GM21447 (cell line): ENCODE measurements around the gene MSANTD3.

Experiments used
- ATAC-seq: cut with Tn5 transposase; IDR thresholded peaks from one replicate; pipeline ENCODE4 v1.9.1; 2021; ENCODE audit not compliant: unreplicated experiment

MSANTD3 gene

DNA sequence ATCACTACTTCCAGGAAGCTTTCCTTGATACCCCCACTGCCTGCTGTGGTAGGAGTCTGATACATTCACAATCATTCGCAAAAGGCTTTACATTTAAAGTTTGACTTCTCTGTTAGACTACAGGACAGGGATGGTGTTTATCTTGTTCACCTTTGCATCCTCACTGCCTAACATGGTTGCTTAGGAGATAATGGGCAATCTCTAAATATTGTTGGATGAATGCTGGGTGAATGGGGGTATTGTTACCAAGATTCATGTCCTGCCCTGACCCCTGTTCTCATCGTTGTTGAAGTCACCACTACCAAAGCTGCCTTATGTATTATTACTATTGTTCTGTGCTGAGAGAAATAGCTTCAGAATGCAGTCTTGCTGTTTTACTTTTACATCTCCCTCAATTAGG lies 38.3 kb downstream of the MSANTD3 start:
- no peak for ATAC-seq

GRCh38 chr9:100465761-100466160 lies 38.8 kb downstream of the MSANTD3 start:
- ATAC-seq: no peak

GRCh38 chr9:100466171-100466828 lies 39.4 kb downstream of the MSANTD3 start:
- ATAC-seq: no peak

- no peak for ATAC-seq
These were observed 39.9 kb downstream of the MSANTD3 start for GRCh38 chr9:100466829-100467221.

- ATAC-seq: no peak
These were observed 41.1 kb downstream of the MSANTD3 start for GRCh38 chr9:100468041-100468440.

DNA sequence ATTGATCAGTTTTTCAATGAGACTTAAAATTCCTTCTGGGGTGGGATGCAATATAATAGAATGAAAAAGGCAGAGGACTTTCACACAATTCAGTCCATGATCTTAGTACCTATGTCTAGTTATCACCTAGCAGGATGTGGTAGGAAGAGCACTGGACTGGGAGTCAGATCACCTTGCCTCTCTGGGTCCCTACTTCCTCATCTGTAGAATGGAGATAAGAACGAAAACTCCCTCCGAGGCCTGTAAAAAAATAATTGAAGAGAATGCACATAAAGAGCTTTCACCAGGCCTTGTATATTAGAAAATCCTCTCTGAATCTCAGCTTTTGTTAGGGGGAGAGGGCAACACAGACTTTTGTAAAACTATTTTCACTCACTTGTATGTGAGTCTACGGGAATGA lies 45.3 kb downstream of the MSANTD3 start:
- no peak for ATAC-seq

DNA sequence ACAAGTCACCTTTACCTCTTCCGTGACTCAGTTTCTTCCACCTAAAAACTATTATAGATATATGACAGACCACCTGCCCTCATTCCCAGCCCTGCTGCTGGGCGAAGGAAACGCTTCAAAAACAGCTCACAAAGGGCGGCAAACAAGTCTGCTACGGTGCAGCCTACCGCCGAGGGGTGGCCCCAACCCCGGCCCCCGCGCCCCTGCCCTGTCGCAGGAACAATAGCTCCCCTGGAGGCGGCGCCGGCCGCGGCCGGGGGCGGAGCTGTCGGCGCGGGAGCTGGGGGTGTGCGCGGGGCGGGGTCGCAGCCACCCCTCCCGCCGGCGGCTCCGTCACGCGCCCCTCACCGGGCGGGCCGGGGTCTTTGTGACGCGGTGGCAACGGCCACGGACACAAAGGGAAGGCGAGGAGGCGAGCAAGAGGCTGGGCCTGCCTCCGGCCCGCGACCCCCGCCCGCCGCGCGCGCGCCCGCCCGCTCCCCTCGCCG lies 45.9 kb downstream of the MSANTD3 start, which contains the start of gene TMEFF1:
Gene TMEFF1 (plus strand): TSS at position 362 of the 488 bp plus-strand sequence. CDS start 396 bp downstream, outside the sequence.
- ATAC-seq: peak; percentile 34

DNA sequence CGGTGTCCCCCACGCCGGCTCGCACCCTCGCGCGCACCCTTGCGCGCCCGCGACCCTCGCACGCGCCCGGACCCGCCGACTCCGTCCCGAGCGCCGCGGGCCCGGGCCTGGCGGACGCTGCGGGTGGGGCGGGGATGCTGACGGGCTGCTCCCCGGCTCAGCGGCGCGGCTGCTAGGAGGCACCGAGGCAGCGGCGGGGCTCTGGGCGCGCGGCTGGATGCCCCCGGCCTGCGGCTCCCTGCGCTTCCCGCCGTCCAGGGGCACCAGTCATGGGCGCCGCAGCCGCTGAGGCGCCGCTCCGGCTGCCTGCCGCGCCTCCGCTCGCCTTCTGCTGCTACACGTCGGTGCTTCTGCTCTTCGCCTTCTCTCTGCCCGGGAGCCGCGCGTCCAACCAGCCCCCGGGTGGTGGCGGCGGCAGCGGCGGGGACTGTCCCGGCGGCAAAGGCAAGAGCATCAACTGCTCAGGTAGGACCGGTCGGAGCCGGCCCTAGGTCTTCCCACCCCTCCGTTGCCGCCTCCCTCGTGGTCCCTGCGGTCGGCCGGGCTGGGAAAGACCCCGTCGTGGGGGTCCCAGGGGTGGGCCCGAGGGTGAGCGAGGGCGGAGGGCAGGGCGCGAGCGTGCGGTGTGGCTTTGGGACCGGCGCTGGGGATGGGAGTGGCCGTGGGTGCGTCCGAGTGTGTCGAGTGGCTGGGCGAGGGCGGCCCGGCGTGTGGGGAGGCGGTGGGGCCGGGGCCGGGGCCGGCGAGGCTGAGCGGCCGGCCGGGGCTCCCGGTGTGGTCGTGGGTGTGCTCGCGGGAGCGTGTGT lies 46.5 kb downstream of the MSANTD3 start:
- peak; percentile 50 for ATAC-seq

- no peak for ATAC-seq
These were observed 47.4 kb downstream of the MSANTD3 start for GRCh38 chr9:100474082-100474923.

GRCh38 chr9:100474924-100475276 lies 48.0 kb downstream of the MSANTD3 start:
- ATAC-seq: no peak

GRCh38 chr9:100477241-100477640 lies 50.3 kb downstream of the MSANTD3 start:
- ATAC-seq: no peak

DNA sequence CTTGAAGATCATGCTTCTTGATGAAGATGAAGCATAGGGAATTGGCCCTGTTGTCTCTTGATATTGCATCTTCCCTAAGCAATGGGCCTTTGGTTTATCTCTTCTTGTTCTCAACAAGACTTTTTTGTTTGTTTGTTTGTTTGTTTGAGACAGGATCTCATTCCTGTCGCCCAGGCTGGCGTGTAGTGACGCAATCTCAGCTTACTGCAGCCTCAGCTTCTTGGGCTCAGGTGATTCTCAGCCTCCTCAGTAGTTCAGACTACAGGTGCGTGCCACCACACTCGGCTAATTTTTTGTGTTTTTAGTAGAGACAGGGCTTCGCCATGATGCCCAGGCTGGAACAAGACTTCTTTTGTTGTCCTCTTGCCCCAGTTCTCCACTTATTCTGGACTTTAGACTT lies 51.2 kb downstream of the MSANTD3 start:
- ATAC-seq: no peak

DNA sequence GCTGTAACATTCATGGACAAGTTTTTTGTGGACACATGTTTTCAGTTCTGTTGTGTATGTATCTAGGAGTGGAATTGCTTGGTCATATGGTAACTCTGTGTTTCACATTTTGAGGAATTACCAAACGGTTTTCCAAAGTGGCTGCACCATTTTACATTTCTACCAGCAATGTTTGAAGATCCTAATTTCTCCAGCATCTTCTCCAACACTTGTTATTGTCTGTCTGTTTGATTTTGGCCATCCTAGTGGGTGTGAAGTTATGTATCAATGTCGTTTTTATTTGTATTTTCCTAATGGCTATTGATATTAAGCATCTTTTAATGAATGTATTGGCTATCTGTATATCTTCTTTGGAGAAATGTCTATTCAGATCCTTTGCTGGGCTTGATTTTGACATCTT lies 52.9 kb downstream of the MSANTD3 start:
- no peak for ATAC-seq

DNA sequence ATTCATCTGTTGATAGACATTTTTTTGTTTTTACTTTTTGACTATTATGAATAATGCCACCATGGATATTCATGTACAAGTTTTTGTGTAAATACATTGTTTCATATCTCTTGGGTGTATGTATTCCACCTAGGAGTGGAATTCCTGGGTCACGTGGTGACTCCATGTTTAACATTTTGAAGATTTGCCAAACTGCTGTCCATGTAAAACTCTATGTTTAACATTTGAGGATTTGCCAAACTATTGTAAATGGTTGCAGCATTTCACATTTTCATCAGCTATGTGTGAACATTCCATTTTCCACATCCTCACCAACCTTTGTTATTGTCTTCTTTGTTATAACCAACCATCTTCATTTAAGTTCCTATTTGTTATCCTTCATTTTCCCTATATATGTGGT lies 58.3 kb downstream of the MSANTD3 start:
- ATAC-seq: no peak

DNA sequence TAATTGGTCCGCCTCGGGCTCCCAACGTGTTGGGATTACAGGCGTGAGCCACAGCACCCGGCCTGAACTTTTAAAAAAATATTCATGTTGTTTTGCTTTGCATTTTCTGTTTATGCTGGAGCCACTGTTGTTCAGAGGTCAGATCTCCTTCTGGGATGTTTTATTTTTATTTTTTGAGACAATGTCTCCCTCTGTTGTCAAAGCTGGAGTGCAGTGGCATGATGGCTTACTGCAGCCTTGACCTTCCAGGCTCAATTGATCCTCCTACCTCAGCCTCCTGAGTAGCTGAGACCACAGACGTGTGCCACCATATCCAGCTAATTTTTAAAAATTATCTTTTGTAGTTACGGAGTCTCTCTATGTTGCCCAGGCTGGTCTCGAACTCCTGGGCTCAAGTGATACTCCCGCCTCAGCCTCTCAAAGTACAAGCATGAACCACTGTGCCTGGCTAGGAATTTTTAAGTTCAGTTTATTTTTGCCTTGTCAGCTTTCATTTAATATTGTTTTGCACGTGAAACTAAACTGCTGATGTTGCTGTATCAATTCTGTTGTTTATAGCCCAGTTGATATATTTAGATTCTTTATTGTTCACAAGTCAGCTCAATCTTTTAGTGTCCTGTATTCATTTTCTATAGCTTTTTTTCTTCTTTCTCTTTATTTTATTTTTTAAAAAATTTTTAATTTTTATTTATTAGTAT lies 59.7 kb downstream of the MSANTD3 start:
- no peak for ATAC-seq

DNA sequence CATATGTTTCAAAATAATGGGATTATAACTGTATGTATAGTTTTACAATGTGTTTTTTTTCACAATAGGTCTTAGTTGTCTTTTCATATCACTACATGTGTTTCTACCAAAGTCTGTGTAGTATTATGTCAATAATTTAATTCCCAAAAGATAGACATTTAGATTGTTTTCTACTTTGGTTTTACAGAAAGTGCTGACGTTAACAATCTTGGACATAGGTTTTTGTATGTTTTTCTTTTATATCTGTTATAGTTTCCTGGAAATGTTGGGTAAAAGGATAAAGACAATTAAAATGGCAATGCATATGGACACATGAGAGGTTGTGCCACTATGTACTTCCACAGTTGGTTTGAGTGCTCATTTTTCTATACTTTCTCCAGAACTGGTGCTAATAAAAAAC lies 61.2 kb downstream of the MSANTD3 start:
- ATAC-seq: no peak

- ATAC-seq: no peak
These were observed 62.9 kb downstream of the MSANTD3 start for GRCh38 chr9:100489836-100490235.

GRCh38 chr9:100492952-100493351 lies 66.0 kb downstream of the MSANTD3 start:
- no peak for ATAC-seq

GRCh38 chr9:100498592-100498991 lies 71.6 kb downstream of the MSANTD3 start:
- no peak for ATAC-seq

DNA sequence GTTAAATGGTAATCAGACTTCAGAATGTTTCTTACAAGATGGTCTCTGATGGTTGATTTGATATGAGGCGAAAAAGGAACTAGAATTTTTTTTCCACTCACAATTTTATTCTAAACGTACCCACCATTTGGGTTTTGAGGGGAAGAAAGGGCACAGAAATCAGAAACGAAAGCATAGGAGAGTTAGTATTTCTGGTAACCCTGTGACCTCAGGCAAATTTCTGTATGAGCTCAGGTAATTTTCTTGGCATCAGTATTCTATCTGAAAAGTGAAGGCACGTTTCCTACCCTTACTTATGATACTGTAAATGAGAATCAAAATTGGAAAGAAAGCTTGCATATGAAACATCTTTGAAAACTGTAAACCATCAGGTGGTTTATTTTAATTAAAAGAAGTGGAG lies 72.5 kb downstream of the MSANTD3 start:
- no peak for ATAC-seq

- ATAC-seq: no peak
These were observed 72.9 kb downstream of the MSANTD3 start for GRCh38 chr9:100499866-100500265.
